ENCODE results near the gene FHOD3.

- TF ChIP-seq EZH2 (IDR thresholded peaks at IDR 0.05; ENCODE audit: borderline replicate concordance, low read depth, low read length, poor library complexity, severe bottlenecking) (no peak), CTCF (conservative IDR thresholded peaks at IDR 0.05; ENCODE audit: low read depth, low read length) (0 out of 2 replicates have a peak, but pooled peaks have one; percentile 18)
Measured at GRCh38 chr18:36761186-36761698, 463.7 kb downstream of the FHOD3 start.

Measured in A673 (cell line).